Measurements from ENCODE around the gene ZFP1. TPM values are rescaled to one million over a fixed set of nuclear protein-coding genes. Genes with fewer than 3 reads are reported as not detected.
"Not testable (repeated sequence)": the region's sequence is repeated elsewhere in the genome, so short reads cannot be mapped to it uniquely, and the experiment has no call there.

The ZFP1 gene
- total and polyA plus RNA-seq, 3 experiments from 2014 or later = 13.8 to 17.4 (median 17.2) TPM

DNA sequence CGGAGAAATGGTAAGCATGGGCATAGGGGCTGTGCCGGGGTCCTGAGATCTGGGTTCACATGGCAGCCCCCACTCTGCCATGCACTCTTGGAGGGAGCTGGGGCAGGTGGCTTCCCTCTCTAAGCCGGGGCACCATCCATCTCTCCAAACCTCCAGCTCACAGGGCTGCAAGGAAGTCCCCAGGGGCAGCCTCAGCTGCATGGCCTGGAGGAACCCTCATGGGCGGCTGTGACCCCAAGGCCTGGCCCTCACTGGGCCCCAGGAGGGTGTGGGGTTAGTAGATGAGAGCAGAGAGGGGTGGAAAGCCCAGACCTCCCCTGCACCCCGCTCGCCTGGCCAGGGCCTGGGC lies 56.1 kb downstream of the ZFP1 start:
- H3K36me3 Mint-ChIP-seq = no peaks in the 10 kb centered on the region
- peaks cover 0 to under 1% of the 10 kb centered on the region in 2 donors for H3K27me3 Mint-ChIP-seq
- no peak overlapping the region for H3K4me3 ChIP-seq (ENCODE audit: low read length)
- ChIA-PET CTCF (interaction anchor here (1.2 kb wide), 1 partner anchor 29 kb away, joined by 3 read pairs; no protein-coding TSS in a partner anchor), POLR2A (no interaction called here)
- H3K27ac Mint-ChIP-seq = no peak overlapping the region
- DNase-seq = no peak
- H3K4me3 Mint-ChIP-seq = no peak overlapping the region
- H3K27ac ChIP-seq (ENCODE audit: low read depth, low read length) = no peak overlapping the region
- H3K4me1 Mint-ChIP-seq = peaks cover 9 to 13% (median 11%) of the 10 kb centered on the region in 3 donors
- peaks cover 17% of the 10 kb centered on the region for H3K4me1 ChIP-seq (ENCODE audit: insufficient read depth, low read length)
- H3K27me3 ChIP-seq (ENCODE audit: insufficient read depth, low read length, poor library complexity, severe bottlenecking) = no peaks in the 10 kb centered on the region
- no peaks in the 10 kb centered on the region for H3K36me3 ChIP-seq (ENCODE audit: insufficient read depth, low read length)
- H3K9me3 Mint-ChIP-seq = no peaks in the 10 kb centered on the region
- no peaks in the 10 kb centered on the region for H3K9me3 ChIP-seq (ENCODE audit: low read length)

DNA sequence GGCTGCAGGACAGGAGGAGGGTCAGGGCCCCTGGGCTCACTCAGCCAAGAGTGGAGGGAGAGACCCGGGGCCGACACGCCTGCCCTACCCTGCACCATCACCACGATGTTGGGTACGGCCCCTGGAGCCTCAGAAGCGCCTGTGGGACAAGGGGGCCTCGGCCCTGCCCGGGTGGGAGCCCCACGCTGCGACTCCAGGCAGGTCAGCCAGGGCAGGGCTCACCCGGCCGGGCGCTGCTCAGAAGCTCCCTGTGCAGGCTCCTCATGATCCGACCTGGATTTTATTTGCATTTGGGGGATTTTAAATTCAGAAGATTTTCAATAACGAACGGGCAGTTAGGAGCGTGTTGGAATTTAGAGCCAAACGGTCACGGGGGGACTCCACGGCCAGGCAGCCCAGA lies 56.6 kb downstream of the ZFP1 start:
- H3K4me3 Mint-ChIP-seq; H3K27me3 ChIP-seq (ENCODE audit: insufficient read depth, low read length, poor library complexity, severe bottlenecking); H3K4me3 ChIP-seq (ENCODE audit: low read length); DNase-seq; H3K36me3 ChIP-seq (ENCODE audit: insufficient read depth, low read length); H3K27me3 Mint-ChIP-seq; POLR2A ChIA-PET; H3K27ac ChIP-seq (ENCODE audit: low read depth, low read length); H3K36me3 Mint-ChIP-seq; H3K9me3 ChIP-seq (ENCODE audit: low read length); H3K27ac Mint-ChIP-seq; H3K9me3 Mint-ChIP-seq; CTCF ChIA-PET: not testable (repeated sequence)
- peaks cover 8 to 11% (median 9%) of the 10 kb centered on the region in 3 donors for H3K4me1 Mint-ChIP-seq
- peaks cover 14% of the 10 kb centered on the region for H3K4me1 ChIP-seq (ENCODE audit: insufficient read depth, low read length)

DNA sequence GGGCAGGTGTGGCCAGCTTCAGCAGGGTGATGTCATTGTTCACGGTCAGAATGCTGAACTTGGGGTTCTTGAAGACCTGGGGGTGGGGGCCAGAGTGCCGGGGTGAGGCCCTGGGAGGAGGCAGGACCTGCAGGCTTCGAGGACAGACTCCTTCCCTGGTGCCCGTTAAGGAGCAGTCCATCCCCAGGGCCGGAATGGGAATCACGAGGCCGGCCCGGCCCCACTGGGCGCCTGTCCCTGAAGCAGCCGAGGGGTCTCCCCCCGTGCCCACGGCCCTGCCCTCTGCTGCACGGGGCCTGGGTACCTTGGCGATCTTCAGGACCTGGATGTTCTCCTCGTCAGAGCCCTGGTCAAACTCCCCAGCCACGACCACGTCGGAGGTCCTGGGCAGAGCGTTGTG lies 57.1 kb downstream of the ZFP1 start:
- peaks cover 14% of the 10 kb centered on the region for H3K4me1 ChIP-seq (ENCODE audit: insufficient read depth, low read length)
- H3K4me3 ChIP-seq (ENCODE audit: low read length); H3K36me3 Mint-ChIP-seq; H3K27ac ChIP-seq (ENCODE audit: low read depth, low read length); H3K27me3 ChIP-seq (ENCODE audit: insufficient read depth, low read length, poor library complexity, severe bottlenecking); POLR2A ChIA-PET; DNase-seq; H3K4me3 Mint-ChIP-seq; H3K36me3 ChIP-seq (ENCODE audit: insufficient read depth, low read length); H3K27ac Mint-ChIP-seq; CTCF ChIA-PET; H3K27me3 Mint-ChIP-seq; H3K9me3 ChIP-seq (ENCODE audit: low read length); H3K9me3 Mint-ChIP-seq: not testable (repeated sequence)
- peaks cover 8 to 10% (median 9%) of the 10 kb centered on the region in 3 donors for H3K4me1 Mint-ChIP-seq

DNA sequence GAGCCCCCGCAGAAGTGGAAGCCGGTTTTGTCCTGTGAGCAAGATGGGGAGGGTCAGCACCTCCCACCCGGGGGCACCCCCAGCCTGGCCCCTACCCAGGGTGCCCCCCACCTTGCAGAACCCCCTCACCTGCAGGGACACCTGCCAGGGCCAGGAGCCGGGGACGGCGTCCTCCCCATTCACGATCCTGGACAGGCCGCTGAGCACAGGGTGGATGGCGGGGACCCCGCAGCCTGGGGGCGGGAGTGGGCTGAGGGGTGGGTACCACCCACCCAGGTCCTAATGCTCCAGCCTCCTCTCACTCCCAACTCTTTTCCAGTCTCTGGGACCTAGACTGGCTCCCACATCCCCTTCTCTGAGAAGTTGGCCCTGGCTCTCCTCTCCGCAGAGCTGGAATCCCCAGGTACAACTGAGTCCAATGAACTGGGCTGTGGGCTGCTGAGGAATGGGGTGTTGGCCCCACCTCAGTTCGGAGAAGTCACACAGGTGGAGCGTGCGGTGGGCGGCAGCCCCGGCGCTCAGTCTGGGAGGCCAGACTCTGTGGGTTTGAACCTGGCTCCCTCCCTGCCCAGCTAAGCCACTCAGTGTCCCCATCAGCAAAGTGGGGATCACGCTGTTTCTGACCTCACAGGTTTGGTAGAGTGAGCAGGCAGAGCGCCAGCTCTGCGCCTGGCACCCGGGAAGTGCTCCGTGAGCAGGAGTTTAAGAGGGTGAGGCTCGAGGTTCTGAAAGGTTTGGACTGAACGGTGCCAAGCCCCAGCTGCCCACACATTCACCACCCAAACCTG lies 57.8 kb downstream of the ZFP1 start:
- H3K9me3 ChIP-seq (ENCODE audit: low read length); H3K27ac Mint-ChIP-seq; H3K27me3 Mint-ChIP-seq; POLR2A ChIA-PET; H3K4me1 ChIP-seq (ENCODE audit: insufficient read depth, low read length); H3K4me1 Mint-ChIP-seq; H3K4me3 Mint-ChIP-seq; H3K36me3 Mint-ChIP-seq; H3K27ac ChIP-seq (ENCODE audit: low read depth, low read length); DNase-seq; H3K9me3 Mint-ChIP-seq; H3K36me3 ChIP-seq (ENCODE audit: insufficient read depth, low read length); H3K4me3 ChIP-seq (ENCODE audit: low read length); H3K27me3 ChIP-seq (ENCODE audit: insufficient read depth, low read length, poor library complexity, severe bottlenecking): not testable (repeated sequence)
- CTCF ChIA-PET = interaction anchor here (1.7 kb wide), 1 partner anchor 28 kb away, joined by 8 read pairs; no protein-coding TSS in a partner anchor

DNA sequence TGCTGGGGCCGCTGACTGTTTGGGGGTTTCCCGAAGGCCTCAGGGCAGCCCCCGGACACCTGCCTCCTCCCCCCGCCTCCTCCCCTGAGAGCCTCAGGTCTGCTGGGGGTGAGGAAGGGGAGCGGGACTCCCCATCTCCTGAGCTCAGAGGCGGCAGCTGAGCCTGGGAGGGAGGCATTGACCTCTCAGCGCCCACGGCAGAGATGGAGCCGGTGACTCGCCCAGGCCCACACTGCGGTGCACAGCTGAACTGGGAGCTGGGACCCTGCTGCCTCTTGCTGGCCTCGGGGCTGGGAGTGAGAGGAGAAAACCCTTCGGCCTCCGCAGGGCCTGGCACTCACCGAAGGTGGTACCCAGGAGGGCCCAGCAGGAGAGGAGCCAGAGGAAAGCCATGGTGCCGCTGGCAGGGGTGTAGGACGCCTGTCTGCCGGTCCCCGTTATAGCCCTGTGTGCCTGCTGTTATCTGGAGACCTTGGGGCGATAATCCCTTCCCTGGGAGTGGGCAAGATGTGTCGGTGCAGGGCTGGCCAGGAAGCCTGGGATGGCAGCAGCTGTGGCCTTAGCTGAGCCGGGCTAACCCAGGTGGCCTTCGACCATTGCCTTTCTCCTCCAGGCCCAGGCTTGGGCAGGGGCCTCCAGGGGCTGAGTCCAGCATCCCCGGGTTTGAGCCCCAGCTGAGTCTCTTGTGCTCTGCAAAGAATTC lies 58.6 kb downstream of the ZFP1 start, which contains the start of gene CTRB2:
TSS of gene CTRB2 (minus strand) at position 413 of the 703 bp plus-strand sequence. CDS start at position 393, 20 bp downstream.
- H3K27me3 ChIP-seq (ENCODE audit: insufficient read depth, low read length, poor library complexity, severe bottlenecking) = no peaks in the 10 kb centered on the region
- H3K4me1 ChIP-seq (ENCODE audit: insufficient read depth, low read length) = peaks cover 1% of the 10 kb centered on the region
- Mint-ChIP-seq H3K4me3 (no peak within 1 kb of the TSS), H3K9me3 (no peaks in the 10 kb centered on the region), H3K36me3 (no peaks in the 10 kb centered on the region), H3K4me1 (peaks cover 0 to 2% (median 0%) of the 10 kb centered on the region in 3 donors), H3K27me3 (no peaks in the 10 kb centered on the region), H3K27ac (no peak within 1 kb of the TSS)
- no peaks in the 10 kb centered on the region for H3K9me3 ChIP-seq (ENCODE audit: low read length)
- no peak within 1 kb of the TSS for H3K27ac ChIP-seq (ENCODE audit: low read depth, low read length)
- H3K4me3 ChIP-seq (ENCODE audit: low read length) = no peak within 1 kb of the TSS
- CTCF ChIA-PET = interaction anchor here (1.7 kb wide), 1 partner anchor 27 kb away, joined by 8 read pairs; no protein-coding TSS in a partner anchor
- DNase-seq = no peak
- H3K36me3 ChIP-seq (ENCODE audit: insufficient read depth, low read length) = no peaks in the 10 kb centered on the region
- POLR2A ChIA-PET = no interaction called here

DNA sequence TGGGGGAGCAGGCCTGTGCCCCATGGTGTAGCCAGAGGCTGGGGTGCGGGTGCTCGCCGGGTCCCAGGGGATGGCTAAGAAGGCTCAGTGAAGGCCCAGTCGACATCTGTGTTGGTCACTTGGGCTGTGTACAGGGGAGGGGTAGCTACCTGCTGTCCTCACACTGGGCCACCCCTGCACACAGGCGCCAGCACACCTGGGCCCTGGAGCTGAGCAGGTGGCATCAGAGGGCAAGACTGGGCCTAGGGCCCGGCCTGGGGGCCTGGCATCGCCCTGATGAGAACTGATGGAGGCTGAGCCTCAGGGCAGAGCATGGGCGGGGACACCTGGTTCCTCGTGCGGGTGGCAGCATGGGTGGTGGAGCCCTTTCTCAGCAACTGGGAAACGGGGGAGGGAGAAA lies 59.5 kb downstream of the ZFP1 start:
- Mint-ChIP-seq H3K4me3 (no peak overlapping the region), H3K36me3 (no peaks in the 10 kb centered on the region), H3K27me3 (peaks cover 0 to 4% of the 10 kb centered on the region in 2 donors), H3K4me1 (no peaks in the 10 kb centered on the region), H3K27ac (no peak overlapping the region), H3K9me3 (no peaks in the 10 kb centered on the region)
- Histone ChIP-seq H3K4me3 (ENCODE audit: low read length) (no peak overlapping the region), H3K27ac (ENCODE audit: low read depth, low read length) (no peak overlapping the region), H3K9me3 (ENCODE audit: low read length) (no peaks in the 10 kb centered on the region), H3K27me3 (ENCODE audit: insufficient read depth, low read length, poor library complexity, severe bottlenecking) (no peaks in the 10 kb centered on the region), H3K36me3 (ENCODE audit: insufficient read depth, low read length) (no peaks in the 10 kb centered on the region), H3K4me1 (ENCODE audit: insufficient read depth, low read length) (no peaks in the 10 kb centered on the region)
- DNase-seq = no peak
- POLR2A ChIA-PET = no interaction called here
- CTCF ChIA-PET = interaction anchor here (1.3 to 1.7 kb wide), 2 partner anchors 20 to 26 kb away, joined by 3 to 8 read pairs; no protein-coding TSS in a partner anchor

DNA sequence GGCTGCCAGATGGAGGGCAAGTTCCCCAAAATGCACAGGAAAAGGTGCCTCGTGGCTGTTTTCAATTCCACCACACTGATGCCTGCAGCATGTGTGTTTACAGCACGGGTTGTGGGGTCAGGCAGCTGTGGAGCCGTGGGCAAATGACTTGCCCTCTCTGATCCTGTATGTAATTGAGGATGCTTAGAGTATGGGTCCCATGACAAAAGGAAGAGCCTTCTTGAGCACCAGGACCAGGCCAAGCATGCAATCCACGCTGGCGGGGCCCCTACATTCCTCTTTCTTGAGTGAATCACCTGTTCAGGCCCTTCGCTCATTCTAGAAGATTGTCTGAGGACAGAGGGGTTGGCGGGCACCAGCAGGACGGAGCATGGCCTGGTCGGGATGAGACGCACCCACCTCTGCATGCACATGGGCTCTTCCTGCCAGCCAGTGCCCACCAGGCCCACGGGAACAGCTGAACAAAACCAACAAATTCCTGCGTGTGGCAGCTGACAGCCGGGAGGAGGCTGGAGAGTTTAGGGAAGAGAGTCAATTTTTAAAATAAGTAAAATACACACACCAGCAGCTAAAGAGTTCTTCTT lies 60.0 kb downstream of the ZFP1 start:
- H3K27me3 Mint-ChIP-seq = peaks cover 0 to 4% of the 10 kb centered on the region in 2 donors
- H3K27ac Mint-ChIP-seq = no peak overlapping the region
- CTCF ChIA-PET = interaction anchor here (1.3 to 1.7 kb wide), 2 partner anchors 20 to 26 kb away, joined by 3 to 8 read pairs; no protein-coding TSS in a partner anchor
- Histone ChIP-seq H3K9me3 (ENCODE audit: low read length) (no peaks in the 10 kb centered on the region), H3K27ac (ENCODE audit: low read depth, low read length) (no peak overlapping the region), H3K4me1 (ENCODE audit: insufficient read depth, low read length) (no peaks in the 10 kb centered on the region), H3K27me3 (ENCODE audit: insufficient read depth, low read length, poor library complexity, severe bottlenecking) (no peaks in the 10 kb centered on the region), H3K36me3 (ENCODE audit: insufficient read depth, low read length) (no peaks in the 10 kb centered on the region), H3K4me3 (ENCODE audit: low read length) (no peak overlapping the region)
- no peaks in the 10 kb centered on the region for H3K9me3 Mint-ChIP-seq
- no peaks in the 10 kb centered on the region for H3K4me1 Mint-ChIP-seq
- no peak for DNase-seq
- H3K36me3 Mint-ChIP-seq = no peaks in the 10 kb centered on the region
- H3K4me3 Mint-ChIP-seq = no peak overlapping the region
- POLR2A ChIA-PET = no interaction called here

Data from CD8-positive, alpha-beta memory T cell (primary cell).